Epithelial cell of prostate (primary cell): ENCODE data around the gene HTR4.
"Not testable (repeated sequence)": the region's sequence is repeated elsewhere in the genome, so short reads cannot be mapped to it uniquely, and the experiment has no call there.

Source experiments
- DNase-seq: peaks from one replicate; pipeline ENCODE4 v3.0.0-alpha.2; 2011; ENCODE audit warnings: low read depth, low spot score
- H3K27ac ChIP-seq: fragments of 450-650 bp; 2 replicates; pipeline ENCODE4 v1.5.1; 2017; ENCODE audit warnings: mild to moderate bottlenecking

HTR4 gene

GRCh38 chr5:148542812-148543211 is 111.5 kb downstream of the HTR4 start:
- no peak for DNase-seq
- H3K27ac ChIP-seq = no peak overlapping the region

- no peak for DNase-seq
- H3K27ac ChIP-seq = no peak overlapping the region
These were observed 113.1 kb downstream of the HTR4 start for GRCh38 chr5:148541054-148541835.

- no peak for DNase-seq
- no peak overlapping the region for H3K27ac ChIP-seq
These were observed 113.7 kb downstream of the HTR4 start for GRCh38 chr5:148540647-148541046.

DNA sequence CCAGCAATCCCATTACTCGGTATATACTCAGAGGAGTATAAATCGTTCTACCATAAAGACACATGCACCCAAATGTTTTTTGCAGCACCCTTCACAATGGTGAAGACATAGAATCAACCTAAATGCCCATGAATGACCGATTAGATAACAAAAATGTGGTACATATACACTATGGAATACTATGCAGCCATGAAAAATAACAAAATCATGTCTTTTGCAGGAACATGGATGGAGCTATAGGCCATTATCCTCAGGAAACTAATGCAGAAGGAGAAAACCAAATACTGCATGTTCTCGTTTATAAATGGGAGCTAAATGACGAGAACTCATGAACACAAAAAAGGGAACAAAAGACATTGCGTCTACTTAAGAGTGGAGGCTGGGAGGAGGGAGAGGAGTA is 114.5 kb downstream of the HTR4 start:
- H3K27ac ChIP-seq = no peak overlapping the region
- no peak for DNase-seq

DNA sequence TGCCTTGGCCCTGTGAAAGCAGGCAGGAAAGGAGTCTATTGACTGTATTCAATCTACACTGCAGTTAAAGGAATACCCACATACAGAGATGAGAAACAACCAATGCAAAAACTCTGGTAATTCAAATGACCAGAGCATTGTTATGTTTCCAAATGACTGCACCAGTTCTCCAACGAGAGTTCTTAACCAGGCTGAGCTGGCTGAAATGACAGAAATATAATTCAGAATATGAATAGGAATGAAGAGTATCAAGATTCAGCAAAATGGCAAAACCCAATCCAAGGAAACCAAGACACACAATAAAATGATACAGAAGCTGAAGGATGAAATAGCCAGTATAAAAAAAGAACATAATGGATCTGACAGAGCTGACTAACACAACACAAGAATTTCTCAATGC is 119.1 kb downstream of the HTR4 start:
- DNase-seq = no peak
- no peak overlapping the region for H3K27ac ChIP-seq

GRCh38 chr5:148532969-148533670 is 121.2 kb downstream of the HTR4 start:
- no peak overlapping the region for H3K27ac ChIP-seq
- no peak for DNase-seq

DNA sequence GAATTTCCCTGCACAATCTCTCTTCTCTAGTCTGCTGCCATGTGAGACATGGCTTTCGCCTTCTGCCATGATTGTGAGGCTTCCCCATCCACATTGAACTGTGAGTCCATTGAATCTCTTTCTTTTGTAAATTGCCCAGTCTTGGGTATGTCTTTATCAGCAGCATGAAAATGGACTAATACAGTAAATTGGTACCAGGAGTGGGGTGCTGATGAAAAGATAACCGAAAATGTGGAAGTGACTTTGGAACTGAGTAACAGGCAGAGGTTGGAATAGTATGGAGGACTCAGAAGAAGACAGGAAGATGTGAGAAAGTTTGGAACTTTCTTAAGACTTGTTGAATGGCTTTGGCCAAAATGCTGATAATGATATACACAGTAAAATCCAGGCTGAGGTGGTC is 124.9 kb downstream of the HTR4 start:
- H3K27ac ChIP-seq, DNase-seq: not testable (repeated sequence)

GRCh38 chr5:148524721-148525120 is 129.6 kb downstream of the HTR4 start:
- no peak overlapping the region for H3K27ac ChIP-seq
- no peak for DNase-seq

- no peak for DNase-seq
These were observed 131.2 kb downstream of the HTR4 start for GRCh38 chr5:148523139-148523538.

GRCh38 chr5:148515460-148515859 is 138.9 kb downstream of the HTR4 start:
- no peak for DNase-seq

More at GRCh38 chr5:148523139-148523538, 131.2 kb downstream of the HTR4 start:
- no peak overlapping the region for H3K27ac ChIP-seq

DNA sequence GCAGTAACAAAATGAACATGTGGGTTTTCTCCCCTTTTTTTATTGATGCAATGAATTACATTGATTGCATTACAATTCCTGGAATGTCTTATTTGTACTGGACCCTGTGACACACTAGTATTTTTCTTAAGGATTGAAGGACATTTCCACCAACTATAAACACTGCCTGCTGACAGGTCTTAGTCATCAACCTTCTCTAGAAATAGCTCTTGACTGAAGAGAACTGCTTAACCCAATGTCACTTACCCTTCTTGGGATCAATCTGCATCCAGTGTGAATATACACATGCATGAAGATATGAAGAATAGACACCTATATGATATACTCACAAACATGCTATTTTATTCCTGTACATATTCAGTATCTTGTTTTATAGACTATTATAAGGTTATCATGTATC is 140.0 kb downstream of the HTR4 start:
- H3K27ac ChIP-seq = no peak overlapping the region
- no peak for DNase-seq

More at GRCh38 chr5:148515460-148515859, 138.9 kb downstream of the HTR4 start:
- H3K27ac ChIP-seq = no peak overlapping the region

DNA sequence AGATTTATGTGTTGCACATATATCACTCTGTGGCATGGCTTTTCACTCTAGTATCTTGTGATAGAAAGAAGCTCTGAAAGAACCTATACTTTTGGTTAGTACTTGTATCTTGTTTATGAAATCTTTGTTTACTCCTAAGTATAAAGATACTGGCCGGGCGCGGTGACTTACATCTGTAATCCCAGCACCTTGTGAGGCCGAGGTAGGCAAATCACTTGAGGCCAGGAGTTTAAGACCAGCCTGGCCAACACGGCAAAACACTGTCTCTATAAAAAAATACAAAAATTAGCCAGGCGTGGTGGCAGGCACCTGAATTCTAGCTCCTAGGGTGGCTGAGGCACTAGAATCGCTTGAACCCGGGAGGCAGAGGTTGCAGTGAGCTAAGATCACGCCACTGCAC is 141.8 kb downstream of the HTR4 start:
- no peak for DNase-seq
- H3K27ac ChIP-seq = no peak overlapping the region

DNA sequence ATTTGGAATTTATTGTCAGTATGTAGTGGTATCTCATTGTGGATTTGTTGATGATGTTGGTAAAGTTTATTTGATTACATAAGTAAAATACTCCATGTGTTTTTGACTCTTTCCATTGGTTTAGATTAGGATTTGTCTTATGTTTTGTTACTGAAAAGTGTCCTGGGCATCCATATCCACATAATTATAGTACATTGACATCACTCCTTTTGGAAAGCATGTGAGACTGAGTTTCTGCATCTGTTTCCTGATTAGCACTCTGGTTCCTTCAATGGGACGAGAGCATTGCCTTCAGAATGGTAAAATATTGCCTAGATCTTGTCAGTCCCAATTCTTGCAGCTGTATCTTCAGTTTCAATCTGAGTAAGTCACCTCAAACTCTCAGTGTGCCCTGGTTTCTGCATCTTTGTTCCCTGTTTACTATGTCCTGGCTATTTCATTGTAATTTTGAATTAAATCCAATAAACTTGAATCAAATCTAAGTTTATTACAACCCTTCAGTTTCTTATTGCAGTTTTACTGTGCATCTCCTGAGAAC is 142.4 kb downstream of the HTR4 start:
- no peak overlapping the region for H3K27ac ChIP-seq
- DNase-seq = no peak

- DNase-seq = no peak
- no peak overlapping the region for H3K27ac ChIP-seq
These were observed 144.4 kb downstream of the HTR4 start for GRCh38 chr5:148509893-148510292.

DNA sequence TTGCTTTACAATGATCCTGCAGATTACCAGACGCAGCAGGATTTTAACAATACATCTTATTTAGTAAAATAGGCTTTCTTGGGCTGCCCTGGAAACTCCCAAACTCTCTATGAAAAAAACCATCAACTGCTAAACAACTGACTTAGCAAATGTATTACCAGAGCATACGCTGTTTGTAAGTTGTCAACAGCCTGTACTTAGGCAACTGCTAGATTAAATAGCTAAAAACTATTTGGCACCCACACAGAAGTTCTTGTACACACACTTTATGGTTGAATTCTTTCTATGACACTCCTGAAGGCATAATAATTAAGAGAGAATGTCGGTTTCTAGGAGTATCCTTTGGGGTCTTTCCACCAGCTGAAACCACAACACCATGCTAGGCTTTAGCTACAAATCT is 146.7 kb downstream of the HTR4 start:
- DNase-seq = no peak
- H3K27ac ChIP-seq = no peak overlapping the region

GRCh38 chr5:148499452-148499851 is 154.9 kb downstream of the HTR4 start:
- H3K27ac ChIP-seq = no peak overlapping the region
- no peak for DNase-seq

GRCh38 chr5:148497757-148498156 is 156.6 kb downstream of the HTR4 start:
- H3K27ac ChIP-seq = no peak overlapping the region
- no peak for DNase-seq

DNA sequence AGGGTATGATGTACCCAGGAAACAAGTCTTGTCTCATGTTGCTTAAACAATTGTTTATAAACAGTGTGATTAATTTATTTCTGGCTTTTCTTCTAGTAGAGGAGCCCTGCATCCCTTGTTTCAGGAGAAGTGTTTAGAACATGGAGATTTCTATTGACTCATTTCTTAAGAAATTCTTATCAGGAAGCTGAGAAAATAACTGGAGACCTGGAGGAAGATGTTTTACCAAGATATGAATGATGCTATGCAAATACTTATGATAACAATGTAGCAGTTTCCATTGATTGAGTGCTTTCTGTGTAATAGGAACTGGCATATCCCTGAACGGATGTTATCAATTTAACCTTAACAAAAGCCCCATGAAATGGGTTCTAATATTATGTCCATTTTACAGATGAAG is 162.0 kb downstream of the HTR4 start:
- no peak overlapping the region for H3K27ac ChIP-seq
- DNase-seq = no peak

DNA sequence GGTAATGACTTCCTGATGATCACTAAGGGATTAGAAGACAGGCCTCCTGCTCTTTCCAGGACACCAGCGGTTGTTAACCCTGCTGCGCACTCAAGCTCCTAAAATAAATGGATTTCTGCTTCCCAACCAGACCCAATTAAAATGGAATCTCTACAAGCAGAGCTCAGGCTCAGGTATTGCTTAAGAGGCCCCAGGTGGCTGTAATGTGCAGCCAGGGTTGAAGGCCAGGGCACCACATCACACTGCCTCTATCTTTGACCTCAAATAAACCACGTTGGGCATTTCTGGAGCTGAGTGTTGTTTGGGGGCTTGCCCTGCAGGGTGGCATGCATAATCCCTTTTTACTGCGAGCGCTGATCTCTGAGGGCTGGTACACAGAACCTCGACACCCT is 162.5 kb downstream of the HTR4 start:
- no peak overlapping the region for H3K27ac ChIP-seq
- DNase-seq = no peak

DNA sequence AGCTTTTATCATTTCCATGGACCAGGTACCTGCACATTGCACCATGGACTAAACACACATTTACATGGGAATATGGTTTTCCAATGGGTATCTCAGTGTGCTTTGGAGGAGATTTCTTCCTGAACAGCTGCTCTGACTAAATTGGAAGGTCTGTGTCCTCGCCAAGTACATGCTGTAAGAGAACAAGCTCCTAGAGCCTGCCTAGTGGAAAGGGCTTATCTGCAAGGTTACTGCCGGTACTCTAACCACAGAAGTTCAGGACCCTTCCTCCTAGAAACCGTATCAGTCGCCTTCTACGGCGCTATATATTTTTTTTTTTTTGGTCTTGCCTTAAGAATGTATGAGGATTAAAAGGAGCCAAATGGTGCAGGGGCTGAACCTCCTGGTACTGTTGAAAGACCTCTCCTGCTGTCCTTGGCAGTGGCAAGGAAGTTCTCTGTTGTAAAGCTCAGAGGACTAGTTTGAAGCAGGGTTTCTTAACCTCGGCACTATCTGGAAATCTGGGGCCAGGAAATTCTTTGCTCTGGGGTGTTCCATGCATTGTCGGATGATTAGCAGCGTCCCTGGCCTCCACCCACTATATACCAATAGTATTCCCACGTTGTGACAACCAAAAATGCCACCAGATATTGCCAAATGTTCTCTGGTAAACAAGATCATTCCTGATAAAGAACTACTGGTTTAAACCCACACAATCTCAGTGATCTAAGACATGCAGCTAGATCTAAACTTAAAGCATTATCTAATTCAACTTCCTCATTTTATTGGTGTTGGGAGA is 163.1 kb downstream of the HTR4 start:
- H3K27ac ChIP-seq = no peak overlapping the region
- DNase-seq = no peak

DNA sequence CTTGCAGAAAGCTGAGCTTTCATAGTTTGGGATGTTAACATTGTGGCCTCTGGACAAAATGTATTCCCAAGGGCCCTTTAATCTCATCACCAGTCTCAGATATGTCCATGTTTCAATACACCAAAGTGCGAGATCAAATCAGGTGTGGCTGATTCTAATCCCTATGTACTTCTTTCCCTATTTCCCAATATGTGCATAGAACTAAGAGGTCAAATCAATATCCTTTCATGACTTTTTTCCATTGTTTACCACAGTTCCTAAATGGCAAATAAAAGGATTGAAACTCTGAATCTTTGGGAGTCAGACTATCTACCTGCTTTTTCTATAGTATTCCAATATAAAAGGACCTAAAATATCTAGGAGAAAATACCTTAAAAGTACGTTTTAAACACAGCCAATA is 165.6 kb downstream of the HTR4 start:
- DNase-seq = no peak
- no peak overlapping the region for H3K27ac ChIP-seq
